SK-N-SH (cell line): Measurements from ENCODE around the gene UNC93B1. TPM values are rescaled to one million over a fixed set of nuclear protein-coding genes. Genes with fewer than 3 reads are reported as not detected.

Experiments used
- CTCF ChIA-PET: fragments of 300-600, 350-600 bp; formaldehyde crosslinking; extraction: SDS; loops from one replicate; lab custom pipeline; 2021; lab: Yijun Ruan, JAX
- POLR2A ChIA-PET: fragments of 350-600 bp; sonication (Branson Sonifier 250); formaldehyde crosslinking; extraction: SDS; loops from one replicate; lab custom pipeline; 2020; ENCODE audit warnings: antibody characterized with exemption, inconsistent platforms; lab: Yijun Ruan, JAX
- DNase-seq: peaks from one replicate; pipeline ENCODE4 v3.0.0; 2012
- H2AFZ ChIP-seq: fragments of 200-600 bp; sonication (generic); 2 replicates; pipeline ENCODE4 v1.8.1; 2016; ENCODE audit warnings: antibody characterized with exemption, mild to moderate bottlenecking, low read depth
- H3F3A ChIP-seq: fragments of 200-600 bp; sonication (generic); replicated peaks from 2 replicates; pipeline ENCODE3; 2016; ENCODE audit warnings: antibody characterized with exemption, mild to moderate bottlenecking; ENCODE audit not compliant: insufficient read depth
- H3K27ac ChIP-seq, 2 experiments: fragments of 200-500 bp in 1 of 2; fragments of 200-600 bp in 1 of 2; sonication (Bioruptor generic) in 1 of 2; sonication (generic), shearing (Covaris generic) in 1 of 2; 2 replicates each; pipeline versions ENCODE4 v1.5.1 to v1.6.1; 2014 to 2016; ENCODE audit warnings: low read depth in 2 of 2, inconsistent platforms in 1 of 2, low read length in 1 of 2, mild to moderate bottlenecking in 1 of 2, mixed read lengths in 1 of 2
- H3K27me3 ChIP-seq: fragments of 200-600 bp; sonication (generic), shearing (Covaris generic); 2 replicates; pipeline ENCODE4 v1.6.1; 2016; ENCODE audit warnings: mixed run types; ENCODE audit not compliant: insufficient read depth
- H3K36me3 ChIP-seq, 2 experiments: fragments of 200-500 bp in 1 of 2; fragments of 200-600 bp in 1 of 2; sonication (Bioruptor generic) in 1 of 2; sonication (generic) in 1 of 2; replicated peaks in 1 of 2; 2 replicates each; pipeline versions ENCODE3 to v1.5.1; 2014 to 2016; ENCODE audit warnings: low read length in 1 of 2, mild to moderate bottlenecking in 1 of 2; ENCODE audit not compliant: insufficient read depth in 2 of 2, control insufficient read depth in 1 of 2
- H3K4me1 ChIP-seq, 2 experiments: fragments of 200-500 bp in 1 of 2; fragments of 200-600 bp in 1 of 2; sonication (Bioruptor generic) in 1 of 2; sonication (generic), shearing (Covaris generic) in 1 of 2; 2 replicates each; pipeline versions ENCODE4 v1.5.1 to v1.6.1; 2014 to 2016; ENCODE audit warnings: low read depth in 1 of 2, low read length in 1 of 2, mixed run types in 1 of 2; ENCODE audit not compliant: insufficient read depth in 2 of 2, control insufficient read depth in 1 of 2
- H3K4me2 ChIP-seq: fragments of 200-600 bp; sonication (generic), shearing (Covaris generic); 2 replicates; pipeline ENCODE4 v1.6.1; 2017; ENCODE audit warnings: mixed run types
- H3K4me3 ChIP-seq, 2 experiments: fragments of 200-500 bp in 1 of 2; fragments of 200-600 bp in 1 of 2; sonication (Bioruptor generic) in 1 of 2; sonication (generic), shearing (Covaris generic) in 1 of 2; 2 replicates each; pipeline versions ENCODE4 v1.5.1 to v1.8.1; 2014 to 2016; ENCODE audit warnings: low read depth in 2 of 2, inconsistent platforms in 1 of 2, low read length in 1 of 2, mild to moderate bottlenecking in 1 of 2, mixed read lengths in 1 of 2, moderate library complexity in 1 of 2
- H3K79me2 ChIP-seq: fragments of 200-600 bp; sonication (generic); 2 replicates; pipeline ENCODE4 v1.8.1; 2017; ENCODE audit warnings: mild to moderate bottlenecking; ENCODE audit not compliant: insufficient read depth
- H3K9ac ChIP-seq: fragments of 200-600 bp; sonication (generic); 2 replicates; pipeline ENCODE4 v1.6.1; 2017; ENCODE audit warnings: mixed run types
- H3K9me2 ChIP-seq: fragments of 200-600 bp; sonication (generic); 2 replicates; pipeline ENCODE4 v1.6.1; 2017; ENCODE audit warnings: mixed run types
- H3K9me3 ChIP-seq: fragments of 200-600 bp; sonication (generic); 2 replicates; pipeline ENCODE4 v1.6.1; 2017; ENCODE audit warnings: mixed run types, mild to moderate bottlenecking, moderate library complexity
- H4K20me1 ChIP-seq: fragments of 200-600 bp; sonication (generic); 2 replicates; pipeline ENCODE4 v1.6.1; 2017; ENCODE audit warnings: mild to moderate bottlenecking, mixed run types; ENCODE audit not compliant: insufficient read depth
- CTCF ChIP-seq: fragments of 200-600 bp; sonication (generic); IDR thresholded peaks from 2 replicates; pipeline ENCODE4 v1.6.1; 2017; ENCODE audit warnings: antibody characterized with exemption, mild to moderate bottlenecking, moderate library complexity
- EP300 ChIP-seq, 2 experiments: IDR thresholded peaks; 2 replicates each; pipeline versions ENCODE4 v1.4.0 to v1.6.1; 2012; ENCODE audit warnings: borderline replicate concordance in 1 of 2, low read depth in 1 of 2, low read length in 1 of 2
- FOSL2 ChIP-seq: IDR thresholded peaks from 2 replicates; pipeline ENCODE4 v1.4.0; 2012; ENCODE audit warnings: low read depth, mild to moderate bottlenecking, moderate library complexity, borderline replicate concordance
- FOXM1 ChIP-seq: IDR thresholded peaks from 2 replicates; pipeline ENCODE4 v1.4.0; 2012; ENCODE audit warnings: low read depth, mild to moderate bottlenecking
- GABPA ChIP-seq: IDR thresholded peaks from 2 replicates; pipeline ENCODE4 v1.4.0; 2012; ENCODE audit warnings: low read depth, mild to moderate bottlenecking
- MAX ChIP-seq: IDR thresholded peaks from 2 replicates; pipeline ENCODE4 v1.4.0; 2012; ENCODE audit warnings: low read depth
- MEF2A ChIP-seq: IDR thresholded peaks from 2 replicates; pipeline ENCODE4 v1.4.0; 2012; ENCODE audit warnings: low read depth, borderline replicate concordance
- NFIC ChIP-seq: IDR thresholded peaks from 2 replicates; pipeline ENCODE4 v1.4.0; 2012; ENCODE audit warnings: borderline replicate concordance
- PBX3 ChIP-seq: IDR thresholded peaks from 2 replicates; pipeline ENCODE4; 2012
- POLR2AphosphoS5 ChIP-seq: IDR thresholded peaks from 2 replicates; pipeline ENCODE4 v1.6.1; 2012; ENCODE audit warnings: low read depth, low read length
- RAD21 ChIP-seq: IDR thresholded peaks from 2 replicates; pipeline ENCODE4 v1.6.1; 2012; ENCODE audit warnings: mild to moderate bottlenecking, low read length
- RCOR1 ChIP-seq: fragments of 150-350 bp; IDR thresholded peaks from 2 replicates; pipeline ENCODE4 v1.6.1; 2017; ENCODE audit warnings: antibody characterized with exemption, low read length
- RFX5 ChIP-seq: IDR thresholded peaks from 2 replicates; pipeline ENCODE4 v1.6.1; 2012; ENCODE audit warnings: mild to moderate bottlenecking, improper control_type of control experiment, low read length
- RXRA ChIP-seq: IDR thresholded peaks from 2 replicates; pipeline ENCODE4 v1.4.0; 2012; ENCODE audit warnings: low read depth, mild to moderate bottlenecking, borderline replicate concordance
- SIN3A ChIP-seq: IDR thresholded peaks from 2 replicates; pipeline ENCODE4 v1.6.1; 2012; ENCODE audit warnings: low read depth, mild to moderate bottlenecking, low read length, moderate library complexity, borderline replicate concordance
- SMC3 ChIP-seq: IDR thresholded peaks from 2 replicates; pipeline ENCODE4 v1.6.1; 2012; ENCODE audit warnings: low read depth, low read length, improper control_type of control experiment
- TAF1 ChIP-seq: IDR thresholded peaks from 2 replicates; pipeline ENCODE4 v1.6.1; 2012; ENCODE audit warnings: low read depth, mild to moderate bottlenecking, low read length, moderate library complexity, borderline replicate concordance
- TCF12 ChIP-seq: IDR thresholded peaks from 2 replicates; pipeline ENCODE4 v1.4.0; 2012
- USF2 ChIP-seq: fragments of 150-350 bp; IDR thresholded peaks from 2 replicates; pipeline ENCODE4 v1.6.1; 2017; ENCODE audit warnings: antibody characterized with exemption, low read length, low read depth, borderline replicate concordance
- YY1 ChIP-seq: IDR thresholded peaks from 2 replicates; pipeline ENCODE4 v1.4.0; 2012; ENCODE audit warnings: low read depth, mild to moderate bottlenecking
- WGBS: methylation state at CpG from one replicate; pipeline ENCODE4 v1.1.6; 2017; ENCODE audit warnings: low lambda C conversion rate; 5-methylcytosine and 5-hydroxymethylcytosine counted together
- polyA plus RNA-seq, 3 experiments: library from polyadenylated mRNA; depleted of rRNA; stranded (reverse); fragments of >200 nt; gene quantifications; 2 replicates each; pipeline ENCODE4 v1.2.3, GENCODE V29; 2012

Gene UNC93B1
- polyA plus RNA-seq, 1 of the 3 experiments (the other 2 are of a cell fraction), result 28.9 TPM

- no peaks in the 10 kb centered on the region for H3K9me2 ChIP-seq
- no peaks in the 10 kb centered on the region for H3K36me3 ChIP-seq
- H3K4me1 ChIP-seq, result peaks cover 30 to 44% of the 10 kb centered on the region in 2 experiments; a peak in 3 of 4 replicates
- peak within 1 kb of the TSS; percentile 2 to 18; a peak in 2 of 4 replicates for H3K4me3 ChIP-seq
- H3K79me2 ChIP-seq, result peaks cover 18% of the 10 kb centered on the region
- H3F3A ChIP-seq, result peaks cover 18% of the 10 kb centered on the region
- POLR2A ChIA-PET, result interaction anchor here (0.6 kb wide), 1 partner anchor 32 kb away, joined by 3 read pairs; no protein-coding TSS in a partner anchor
- WGBS, result 46% methylated on average over 20 of the region's 33 CpGs
- DNase-seq, result peak; percentile 52
- CTCF ChIA-PET, result interaction anchor here (0.9 to 1.7 kb wide), 8 partner anchors 12 to 198 kb away, joined by 3 to 7 read pairs (median 3); no protein-coding TSS in a partner anchor
- no peaks in the 10 kb centered on the region for H3K9me3 ChIP-seq
- H3K27ac ChIP-seq, result peak within 1 kb of the TSS; percentile 25 to 96
- TF ChIP-seq POLR2AphosphoS5 (peak; percentile 15; the same call in 1 of the 2 replicates), TAF1 (peak; percentile 50; the same call in 1 of the 2 replicates), EP300 (IDR thresholded peaks at IDR 0.05; ENCODE audit: borderline replicate concordance in 1 of 2, low read depth in 1 of 2, low read length in 1 of 2) (0 out of 4 replicates have a peak, but pooled peaks of 1 of the 2 experiments have one; percentile 18), USF2 (no peak), TCF12 (peak; percentile 42; the same call in 1 of the 2 replicates), MAX (peak; percentile 88), RFX5 (no peak), RXRA (peak; percentile 28; the same call in 1 of the 2 replicates), NFIC (peak; percentile 79)
- no peaks in the 10 kb centered on the region for H4K20me1 ChIP-seq
- peak within 1 kb of the TSS; percentile 81 for H3K4me2 ChIP-seq
- no peaks in the 10 kb centered on the region for H3K27me3 ChIP-seq
- H3K9ac ChIP-seq, result peak within 1 kb of the TSS; percentile 72
- peak within 1 kb of the TSS; percentile 73 for H2AFZ ChIP-seq
Measured at GRCh38 chr11:68010090-68011041, 6.5 kb upstream of the UNC93B1 start, which contains the start of gene ALDH3B1. Gene ALDH3B1 (plus strand): TSS chr11:68010327. CDS start chr11:68015298, 4,971 bp downstream.

GRCh38 chr11:68009391-68010089 is 5.6 kb upstream of the UNC93B1 start:
- Histone ChIP-seq H3K36me3 (no peaks in the 10 kb centered on the region), H3K4me1 (peaks cover 31 to 40% of the 10 kb centered on the region in 2 experiments; a peak in 3 of 4 replicates), H3K4me2 (peak overlapping the region; percentile 81; the same call in 1 of the 2 replicates), H3K4me3 (no peak overlapping the region; a peak in 1 of 4 replicates), H3K27me3 (no peaks in the 10 kb centered on the region), H3K9ac (peak overlapping the region; percentile 72), H3K9me2 (no peaks in the 10 kb centered on the region), H3K79me2 (peaks cover 18% of the 10 kb centered on the region), H3K9me3 (no peaks in the 10 kb centered on the region), H4K20me1 (no peaks in the 10 kb centered on the region), H2AFZ (peak overlapping the region; percentile 73; the same call in 1 of the 2 replicates), H3F3A (peaks cover 18% of the 10 kb centered on the region), H3K27ac (peak overlapping the region; percentile 25 to 96)
- POLR2A ChIA-PET, result interaction anchor here (0.6 kb wide), 1 partner anchor 31 kb away, joined by 3 read pairs; no protein-coding TSS in a partner anchor
- DNase-seq, result no peak
- CTCF ChIA-PET, result interaction anchor here (0.6 to 1.7 kb wide), 10 partner anchors 11 to 289 kb away, joined by 3 to 7 read pairs (median 3); no protein-coding TSS in a partner anchor
- no peak for TF ChIP-seq FOXM1
- no peak for TF ChIP-seq GABPA
- no peak for TF ChIP-seq FOSL2
- TF ChIP-seq EP300 (IDR thresholded peaks at IDR 0.05; ENCODE audit: borderline replicate concordance in 1 of 2, low read depth in 1 of 2, low read length in 1 of 2), result no peak
- TF ChIP-seq YY1, result no peak
- TF ChIP-seq SMC3, result peak; percentile 27; the same call in 1 of the 2 replicates
- TF ChIP-seq RFX5, result no peak
- peak; percentile 63 for TF ChIP-seq RAD21
- peak; percentile 61 for TF ChIP-seq CTCF
- TF ChIP-seq PBX3, result no peak
- no peak for TF ChIP-seq RXRA
- TF ChIP-seq SIN3A, result 0 out of 2 replicates have a peak, but pooled peaks have one; percentile 7
- no peak for TF ChIP-seq RCOR1
- no peak for TF ChIP-seq MEF2A
- 69% methylated on average over 12 of the region's 12 CpGs for WGBS
